GF-D8 (cell line): Measurements from ENCODE around the gene MAX.
A peak's percentile ranks its signal among the peaks of the same experiment; 100 is the strongest.

Source experiments
- DNase-seq: peaks from one replicate; lab custom pipeline; 2025; lab: John Stamatoyannopoulos, UW

MAX gene

GRCh38 chr14:65102441-65103149, at the start of gene MAX:
Gene MAX (minus strand): TSS chr14:65102517. CDS start chr14:65102339, 178 bp downstream.
- peak; percentile 87 for DNase-seq

DNA sequence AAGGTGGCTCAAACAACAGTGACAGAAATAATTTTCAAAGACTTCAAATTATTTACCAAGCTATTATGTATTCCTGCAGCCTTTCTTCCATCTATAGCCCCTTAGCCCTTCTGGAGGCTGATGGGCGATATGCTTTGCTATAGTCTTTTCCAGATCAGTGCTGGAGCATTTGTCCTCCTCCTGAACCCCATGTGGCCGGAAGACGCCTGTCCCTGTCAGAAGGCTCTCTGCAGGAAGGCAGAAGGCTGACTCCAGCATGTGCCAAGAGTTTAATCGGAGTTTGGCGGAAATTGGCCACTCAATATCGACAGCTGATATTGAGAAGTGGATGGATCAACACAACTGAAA, 49.3 kb upstream of the MAX start:
- no peak for DNase-seq

DNA sequence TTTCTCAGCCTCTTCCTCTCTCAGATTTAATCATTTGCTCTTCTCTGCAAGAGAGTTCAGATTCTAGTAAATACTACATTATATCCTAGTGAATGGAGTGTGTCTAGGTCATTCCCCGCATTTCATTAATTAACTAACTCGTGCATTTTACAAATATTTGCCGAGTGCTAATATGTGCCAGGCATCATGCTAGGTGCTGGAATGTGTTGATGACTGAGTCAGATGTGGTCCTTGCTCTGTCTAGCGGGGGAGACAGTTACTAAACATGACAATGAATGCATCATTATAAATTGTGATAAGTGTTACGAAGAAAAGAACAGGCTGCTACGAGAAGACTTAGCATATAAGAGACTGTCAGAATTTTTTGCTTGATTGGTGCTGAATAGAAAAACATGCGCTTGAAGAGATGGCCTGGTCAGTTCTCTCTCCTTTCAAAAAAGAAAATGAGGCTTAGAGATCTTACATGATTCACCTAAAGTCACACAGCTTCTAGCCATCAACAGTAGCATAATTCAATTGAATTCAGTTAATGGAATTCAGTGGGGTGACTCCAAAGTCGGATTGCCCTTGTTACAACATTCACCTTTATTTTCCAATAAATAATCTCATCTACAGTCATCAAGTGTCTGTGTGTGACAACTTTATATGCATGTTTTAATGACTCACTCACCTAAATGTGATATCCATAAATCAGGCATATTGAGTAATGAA, 48.7 kb upstream of the MAX start:
- DNase-seq, result no peak

GRCh38 chr14:65149116-65149515, 46.8 kb upstream of the MAX start:
- DNase-seq, result no peak

GRCh38 chr14:65144170-65144569, 41.9 kb upstream of the MAX start:
- no peak for DNase-seq

DNA sequence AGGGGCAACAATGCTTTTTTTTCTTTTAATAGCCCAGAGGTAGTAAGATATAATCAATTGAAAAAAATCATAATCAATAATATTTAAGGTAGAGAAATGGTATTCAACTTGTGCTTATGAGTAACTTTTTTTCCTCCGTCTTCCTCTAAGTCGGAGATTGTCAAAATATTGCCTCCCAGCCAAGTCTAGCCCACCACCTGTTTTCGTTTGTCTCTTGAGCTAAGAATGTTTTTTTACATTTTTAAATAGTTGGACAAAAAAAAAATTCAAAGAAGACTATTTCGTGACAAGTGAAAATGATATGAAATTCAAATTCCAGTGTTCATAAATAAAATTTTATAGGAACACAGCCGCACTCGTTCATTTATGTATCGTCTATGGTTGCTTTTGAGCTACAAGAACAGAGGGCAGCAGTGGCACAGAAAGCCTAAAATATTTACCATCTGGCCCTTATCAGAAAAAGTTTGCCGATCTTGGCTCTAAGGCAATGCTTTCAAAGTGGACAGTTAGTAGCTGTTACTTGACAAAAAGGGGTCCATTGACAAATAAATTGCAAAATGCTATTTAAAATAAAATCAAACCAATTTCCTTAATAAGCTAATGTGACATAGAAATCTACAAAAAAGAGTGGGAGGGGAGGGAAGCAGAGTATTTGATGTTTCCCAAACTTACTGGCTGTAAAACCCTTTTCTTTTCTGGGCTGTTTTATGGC, 40.8 kb upstream of the MAX start:
- no peak for DNase-seq

- DNase-seq, result no peak
These were observed 40.1 kb upstream of the MAX start for GRCh38 chr14:65142429-65142828.

- DNase-seq, result no peak
These were observed 39.2 kb upstream of the MAX start for GRCh38 chr14:65141523-65141922.

- DNase-seq, result no peak
These were observed 35.5 kb upstream of the MAX start for GRCh38 chr14:65137648-65138307.

DNA sequence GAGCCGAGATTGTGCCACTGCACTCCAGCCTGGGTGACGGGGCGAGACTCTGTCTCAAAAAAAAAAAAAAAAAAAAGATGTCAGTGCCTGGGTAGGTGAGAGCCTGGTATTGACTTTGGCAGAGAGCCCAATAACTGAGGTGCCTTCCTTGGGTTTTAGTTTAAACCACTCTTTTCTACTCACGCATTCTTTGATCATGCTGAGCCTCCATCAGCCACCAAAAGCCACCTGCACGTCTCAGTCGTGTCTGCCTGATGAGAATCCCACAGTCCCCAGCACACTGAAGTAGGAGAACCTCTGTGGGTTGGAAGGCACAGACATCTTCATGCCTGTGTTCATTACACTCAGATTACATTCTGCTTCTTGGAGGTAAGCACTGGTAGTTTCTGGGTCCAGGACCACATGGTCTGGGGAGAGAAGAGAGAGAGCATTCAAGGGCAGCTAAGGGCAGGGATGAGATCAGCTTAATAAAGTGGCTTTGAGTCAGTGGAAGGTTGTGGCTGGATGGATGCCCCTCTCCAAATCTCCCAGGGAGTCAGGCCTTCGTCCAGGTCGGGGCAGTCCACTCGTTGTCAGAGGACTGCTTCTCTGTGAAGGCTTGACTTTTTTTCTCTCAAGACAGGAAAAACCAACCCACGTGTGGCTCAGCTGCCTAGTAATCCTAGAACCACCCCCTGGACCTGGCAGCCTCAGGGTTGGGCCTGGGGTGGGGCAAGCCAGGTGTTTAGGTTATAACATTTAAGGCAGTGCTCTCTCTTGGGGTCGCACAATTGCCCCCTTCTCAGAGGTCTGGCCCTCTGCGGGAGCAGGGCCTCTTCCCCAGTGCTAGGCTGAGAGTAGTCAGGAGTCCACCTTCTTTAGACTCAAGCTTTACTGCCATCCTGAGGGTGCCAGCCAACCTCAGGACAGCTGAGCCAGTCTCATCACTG, 32.6 kb upstream of the MAX start:
- DNase-seq, result no peak

GRCh38 chr14:65132855-65133254, 30.5 kb upstream of the MAX start:
- no peak for DNase-seq

- no peak for DNase-seq
These were observed 29.0 kb upstream of the MAX start for GRCh38 chr14:65131301-65131701.

- no peak for DNase-seq
These were observed 25.8 kb upstream of the MAX start for GRCh38 chr14:65128096-65128495.

GRCh38 chr14:65117769-65118745, 15.7 kb upstream of the MAX start:
- no peak for DNase-seq

GRCh38 chr14:65115615-65116014, 13.3 kb upstream of the MAX start:
- DNase-seq, result no peak

DNA sequence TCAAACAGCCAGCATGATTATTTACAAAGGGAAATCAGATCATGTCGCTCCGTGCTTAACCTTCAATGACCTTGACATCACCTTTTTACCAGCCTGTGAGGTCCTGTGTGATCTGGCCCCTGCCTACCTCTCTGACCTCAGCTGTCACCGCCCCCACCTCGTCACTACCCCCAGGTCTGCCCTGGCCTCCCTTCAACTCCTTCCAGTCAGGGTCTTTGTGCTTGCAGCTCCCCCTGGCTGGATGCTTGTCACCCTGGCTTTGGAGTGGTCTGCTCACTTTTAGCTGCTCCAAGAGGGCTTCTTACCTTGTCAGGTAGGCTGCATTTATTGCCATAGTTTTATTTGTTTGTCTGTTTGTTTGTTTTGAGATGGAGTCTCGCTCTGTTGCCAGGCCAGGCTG, 8.2 kb upstream of the MAX start:
- no peak for DNase-seq

- DNase-seq, result no peak
These were observed 7.0 kb upstream of the MAX start for GRCh38 chr14:65109357-65109756.

- DNase-seq, result no peak
These were observed 4.9 kb upstream of the MAX start for GRCh38 chr14:65107200-65107599.

GRCh38 chr14:65106736-65107135, 4.4 kb upstream of the MAX start:
- no peak for DNase-seq

- DNase-seq, result no peak
These were observed 4.0 kb upstream of the MAX start for GRCh38 chr14:65106316-65106715.
